GM23248 (cell line): ENCODE measurements around the gene DPY30. TPM values are rescaled to one million over a fixed set of nuclear protein-coding genes. Genes with fewer than 3 reads are reported as not detected.

Source experiments
- DNase-seq: peaks from one replicate; pipeline ENCODE4 v3.0.0-alpha.2; 2015
- H2AFZ ChIP-seq: fragments of 200-600 bp; sonication (generic); 2 replicates; pipeline ENCODE4 v1.6.1; 2016; ENCODE audit warnings: antibody characterized with exemption
- H3F3A ChIP-seq: fragments of 200-600 bp; sonication (generic); 2 replicates; pipeline ENCODE4 v1.6.1; 2016; ENCODE audit warnings: mild to moderate bottlenecking, antibody characterized with exemption, mixed run types; ENCODE audit not compliant: insufficient read depth
- H3K27ac ChIP-seq: fragments of 200-600 bp; sonication (generic); 2 replicates; pipeline ENCODE4 v1.5.1; 2016; ENCODE audit warnings: mild to moderate bottlenecking
- H3K27me3 ChIP-seq: fragments of 200-600 bp; sonication (generic); replicated peaks from 2 replicates; pipeline ENCODE4 v1.6.1; 2016; ENCODE audit warnings: mild to moderate bottlenecking; ENCODE audit not compliant: insufficient read depth
- H3K36me3 ChIP-seq: fragments of 200-600 bp; sonication (generic); 2 replicates; pipeline ENCODE4 v1.6.1; 2016; ENCODE audit warnings: low read depth, mild to moderate bottlenecking
- H3K4me1 ChIP-seq: fragments of 200-600 bp; sonication (generic); 2 replicates; pipeline ENCODE4 v1.6.1; 2016; ENCODE audit warnings: mild to moderate bottlenecking; ENCODE audit not compliant: insufficient read depth
- H3K4me2 ChIP-seq: fragments of 200-600 bp; sonication (generic); one replicate; pipeline ENCODE4 v1.6.1; 2016; ENCODE audit warnings: mild to moderate bottlenecking; ENCODE audit not compliant: unreplicated experiment
- H3K4me3 ChIP-seq: fragments of 200-600 bp; sonication (generic); 2 replicates; pipeline ENCODE4 v1.5.1; 2016; ENCODE audit warnings: mild to moderate bottlenecking
- H3K79me2 ChIP-seq: fragments of 200-600 bp; sonication (generic); 2 replicates; pipeline ENCODE4 v1.6.1; 2016; ENCODE audit warnings: mild to moderate bottlenecking; ENCODE audit not compliant: insufficient read depth
- H3K9ac ChIP-seq: fragments of 200-600 bp; sonication (generic); 2 replicates; pipeline ENCODE4 v1.6.1; 2016; ENCODE audit warnings: mild to moderate bottlenecking
- H3K9me2 ChIP-seq: fragments of 200-600 bp; sonication (generic); 2 replicates; pipeline ENCODE4 v1.6.1; 2016; ENCODE audit warnings: mixed run types, mild to moderate bottlenecking, moderate library complexity; ENCODE audit not compliant: insufficient read depth
- H3K9me3 ChIP-seq: fragments of 200-600 bp; sonication (generic); one replicate; pipeline ENCODE4 v1.6.1; 2017; ENCODE audit warnings: low read depth
- H4K20me1 ChIP-seq: fragments of 200-600 bp; sonication (generic); 2 replicates; pipeline ENCODE4 v1.6.0; 2016; ENCODE audit not compliant: insufficient read depth
- EZH2 ChIP-seq: fragments of 200-600 bp; sonication (generic); IDR thresholded peaks from 2 replicates; pipeline ENCODE4 v1.6.1; 2018; ENCODE audit warnings: antibody characterized with exemption, mild to moderate bottlenecking; ENCODE audit not compliant: insufficient read depth, poor library complexity, severe bottlenecking
- EZH2phosphoT487 ChIP-seq: fragments of 200-600 bp; sonication (generic); IDR thresholded peaks from 2 replicates; pipeline ENCODE4 v1.6.1; 2018; ENCODE audit warnings: antibody characterized with exemption, moderate library complexity, mild to moderate bottlenecking, low read depth; ENCODE audit not compliant: insufficient read depth
- WGBS, 2 experiments: methylation state at CpG; one replicate each; pipeline ENCODE4 v1.1.6; 2015 to 2017; ENCODE audit warnings: low lambda C conversion rate in 2 of 2, low coverage in 1 of 2; ENCODE audit errors: missing lambda C conversion rate in 2 of 2; 5-methylcytosine and 5-hydroxymethylcytosine counted together
- in situ Hi-C: fragments of 300-500 bp; cut with MboI; formaldehyde crosslinking; loops from 2 replicates; pipeline ENCODE4 v1.15.0; 2020
- polyA plus RNA-seq: library from polyadenylated mRNA; unstranded; fragments of >200 nt; fragmentation: Nextera tagmentation; extraction: Ambion mirVana; gene quantifications from 2 replicates; pipeline ENCODE4 v1.2.1, GENCODE V29; 2016
- total RNA-seq: library from RNA; depleted of rRNA; stranded (reverse); fragments of >200 nt; shearing (Covaris generic); gene quantifications from 2 replicates; pipeline ENCODE4 v1.2.3, GENCODE V29; 2014

Gene DPY30
- total and polyA plus RNA-seq, 2 experiments from 2014 or later: 65.6 to 159 TPM

GRCh38 chr2:32003791-32004190 is 35.8 kb downstream of the DPY30 start:
- no peak overlapping the region for H3K27ac ChIP-seq
- H3K9me2 ChIP-seq: no peaks in the 10 kb centered on the region
- H3K9me3 ChIP-seq: no peaks in the 10 kb centered on the region
- H2AFZ ChIP-seq: no peak overlapping the region
- TF ChIP-seq EZH2phosphoT487: no peak
- TF ChIP-seq EZH2: no peak
- no peak overlapping the region for H3K9ac ChIP-seq
- no peaks in the 10 kb centered on the region for H3K36me3 ChIP-seq
- H3K4me3 ChIP-seq: no peak overlapping the region
- peaks cover 14% of the 10 kb centered on the region for H3K4me1 ChIP-seq
- no peak overlapping the region for H3K4me2 ChIP-seq
- peaks cover 8% of the 10 kb centered on the region; the same call in 1 of the 2 replicates for H4K20me1 ChIP-seq
- H3K27me3 ChIP-seq: no peaks in the 10 kb centered on the region
- H3K79me2 ChIP-seq: peaks cover 100% of the 10 kb centered on the region
- peaks cover 14% of the 10 kb centered on the region for H3F3A ChIP-seq
- no peak for DNase-seq
- 86 to 96% methylated on average over 2 of the region's 2 CpGs for WGBS, 2 experiments
- in situ Hi-C loops: no loop called here

GRCh38 chr2:32002406-32002805 is 37.2 kb downstream of the DPY30 start:
- Histone ChIP-seq H3K4me2 (no peak overlapping the region), H3K36me3 (no peaks in the 10 kb centered on the region), H3K9ac (no peak overlapping the region), H3K4me1 (peaks cover 9% of the 10 kb centered on the region), H3K9me3 (no peaks in the 10 kb centered on the region), H3K9me2 (no peaks in the 10 kb centered on the region), H4K20me1 (peaks cover 10% of the 10 kb centered on the region; the same call in 1 of the 2 replicates), H3K79me2 (peaks cover 100% of the 10 kb centered on the region), H3K27me3 (no peaks in the 10 kb centered on the region), H3F3A (0 out of 2 replicates have a peak, but pooled peaks cover under 1% of the 10 kb centered on the region), H3K4me3 (no peak overlapping the region), H2AFZ (no peak overlapping the region), H3K27ac (no peak overlapping the region)
- WGBS, 2 experiments: 97 to 98% methylated on average over 3 of the region's 3 CpGs
- TF ChIP-seq EZH2phosphoT487 (no peak), EZH2 (no peak)
- DNase-seq: no peak
- in situ Hi-C loops: no loop called here

GRCh38 chr2:31999438-31999837 is 40.2 kb downstream of the DPY30 start:
- no peaks in the 10 kb centered on the region for H3K9me2 ChIP-seq
- WGBS, 2 experiments: 95 to 97% methylated on average over 4 of the region's 4 CpGs
- H3K4me2 ChIP-seq: no peak overlapping the region
- H3K9me3 ChIP-seq: no peaks in the 10 kb centered on the region
- no peak overlapping the region for H3K4me3 ChIP-seq
- H3K4me1 ChIP-seq: peaks cover 9% of the 10 kb centered on the region; the same call in 1 of the 2 replicates
- no peak for TF ChIP-seq EZH2
- H3K27me3 ChIP-seq: no peaks in the 10 kb centered on the region
- H3K9ac ChIP-seq: no peak overlapping the region
- no peaks in the 10 kb centered on the region; the same call in 1 of the 2 replicates for H3F3A ChIP-seq
- H3K27ac ChIP-seq: no peak overlapping the region
- H2AFZ ChIP-seq: no peak overlapping the region
- H4K20me1 ChIP-seq: peaks cover 8% of the 10 kb centered on the region; the same call in 1 of the 2 replicates
- DNase-seq: no peak
- H3K36me3 ChIP-seq: no peaks in the 10 kb centered on the region
- peaks cover 100% of the 10 kb centered on the region for H3K79me2 ChIP-seq
- in situ Hi-C loops: no loop called here

- Histone ChIP-seq H3K27me3 (no peaks in the 10 kb centered on the region), H3K4me3 (no peak overlapping the region), H3K9ac (no peak overlapping the region), H3K4me2 (no peak overlapping the region), H3K27ac (no peak overlapping the region), H4K20me1 (peaks cover 8% of the 10 kb centered on the region; the same call in 1 of the 2 replicates), H3K79me2 (peaks cover 100% of the 10 kb centered on the region), H3K9me3 (no peaks in the 10 kb centered on the region), H2AFZ (no peak overlapping the region), H3K9me2 (no peaks in the 10 kb centered on the region), H3K4me1 (peaks cover 9% of the 10 kb centered on the region; the same call in 1 of the 2 replicates), H3K36me3 (no peaks in the 10 kb centered on the region), H3F3A (no peaks in the 10 kb centered on the region; the same call in 1 of the 2 replicates)
- TF ChIP-seq EZH2: no peak
- TF ChIP-seq EZH2phosphoT487: no peak
- DNase-seq: no peak
- 95 to 99% methylated on average over 4 of the region's 4 CpGs for WGBS, 2 experiments
- in situ Hi-C loops: no loop called here
Observed at GRCh38 chr2:31998731-31999383, 40.7 kb downstream of the DPY30 start.
